HL-60/S4 (cell line): ENCODE results near the gene TTPAL.

Experiments
- in situ Hi-C: fragments of 300-500 bp; cut with MboI; formaldehyde crosslinking; loops from 2 replicates; pipeline ENCODE4 v1.14.3; 2022; ENCODE audit warnings: low sequenced_read_pairs

Gene TTPAL, protein sequence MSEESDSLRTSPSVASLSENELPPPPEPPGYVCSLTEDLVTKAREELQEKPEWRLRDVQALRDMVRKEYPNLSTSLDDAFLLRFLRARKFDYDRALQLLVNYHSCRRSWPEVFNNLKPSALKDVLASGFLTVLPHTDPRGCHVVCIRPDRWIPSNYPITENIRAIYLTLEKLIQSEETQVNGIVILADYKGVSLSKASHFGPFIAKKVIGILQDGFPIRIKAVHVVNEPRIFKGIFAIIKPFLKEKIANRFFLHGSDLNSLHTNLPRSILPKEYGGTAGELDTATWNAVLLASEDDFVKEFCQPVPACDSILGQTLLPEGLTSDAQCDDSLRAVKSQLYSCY

DNA sequence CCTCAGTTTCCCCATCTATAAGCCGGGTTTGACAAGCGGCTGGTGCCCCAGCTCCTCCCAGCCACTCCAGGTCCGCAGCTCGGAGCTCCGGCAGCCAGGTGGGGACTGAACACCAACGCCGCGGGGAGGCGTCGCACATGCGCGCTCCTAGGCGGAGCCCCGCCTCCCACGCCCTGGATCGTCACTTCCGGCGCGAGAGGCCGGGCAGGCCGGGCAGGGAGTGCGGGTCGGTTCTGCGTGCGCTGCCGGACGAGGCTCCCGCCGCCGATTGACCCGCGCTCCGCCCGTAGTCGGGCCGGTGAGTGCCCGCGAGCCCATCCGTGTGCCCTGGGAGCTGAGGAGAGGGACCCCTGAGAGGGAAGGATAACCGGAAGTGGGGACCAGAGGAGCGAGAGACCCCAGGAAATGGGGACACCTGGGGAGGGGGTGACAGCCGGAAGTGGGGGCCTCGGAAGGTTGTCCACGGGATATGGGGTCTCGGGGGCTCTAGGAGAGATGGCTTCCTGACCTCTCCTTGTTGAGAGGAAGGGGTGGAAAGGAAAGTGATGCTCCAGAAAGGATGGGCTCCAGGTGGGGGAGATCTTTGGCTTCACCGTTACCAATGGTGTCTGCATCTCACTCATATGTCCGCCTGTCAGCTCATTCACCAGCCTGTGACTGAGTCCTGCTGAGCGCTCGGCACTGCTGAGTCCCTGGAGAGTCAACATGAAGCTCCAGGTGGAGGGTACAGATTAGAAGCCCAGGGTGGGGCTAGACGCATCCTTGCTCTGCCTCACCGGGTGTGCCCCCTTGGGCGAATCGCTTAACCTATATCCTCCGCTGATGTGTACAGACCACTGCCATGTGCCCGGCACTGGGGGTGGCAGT is at the start of gene TTPAL:
TSS of gene TTPAL (plus strand) at position 181 of the 867 bp plus-strand sequence. CDS start 4,126 bp downstream, outside the sequence.
- in situ Hi-C loops: no loop called here

GRCh38 chr20:44425923-44426322 is 49.8 kb upstream of the TTPAL start:
- in situ Hi-C loops: no loop called here

DNA sequence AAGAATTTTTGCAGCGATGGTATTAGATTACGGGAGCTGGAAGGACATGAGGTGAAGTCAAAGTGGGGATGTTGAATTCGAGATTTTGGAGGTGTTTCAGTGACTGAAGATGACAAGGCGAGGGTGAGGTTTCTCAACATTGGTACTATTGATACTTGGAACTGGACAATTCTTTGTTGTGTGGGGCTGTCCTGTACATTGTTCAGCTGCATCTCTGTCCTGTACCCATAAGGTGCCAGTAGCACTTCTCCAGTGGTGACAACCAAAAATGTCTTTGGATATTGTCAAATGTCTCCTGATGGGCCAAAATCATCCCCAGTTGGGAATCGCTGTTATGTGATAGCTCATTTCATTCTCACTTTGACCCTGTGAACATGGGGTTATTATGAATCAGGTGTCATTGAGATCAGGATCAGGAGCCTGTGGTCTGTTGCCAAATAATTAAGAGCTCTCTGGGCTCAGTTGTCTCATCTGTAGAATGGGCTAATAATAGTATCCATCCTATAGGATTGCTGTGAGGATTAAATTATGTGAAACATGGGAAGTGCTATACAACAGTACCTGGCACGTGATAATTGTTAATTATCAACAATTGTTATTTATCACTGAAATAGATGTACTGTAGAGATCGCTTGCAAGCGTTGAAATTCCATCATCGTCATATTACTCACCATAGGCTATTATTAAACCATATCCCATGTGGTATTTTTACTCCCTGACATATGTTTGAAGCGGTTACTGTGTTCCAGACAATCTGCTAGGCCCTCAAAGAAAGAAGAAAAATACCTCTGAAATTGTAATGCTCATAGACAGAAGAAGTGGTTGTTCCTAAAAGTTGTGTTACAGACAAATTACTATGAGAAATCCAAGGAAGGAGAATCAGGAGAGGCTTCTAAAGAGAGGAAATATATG is 48.5 kb upstream of the TTPAL start:
- in situ Hi-C loops: no loop called here

DNA sequence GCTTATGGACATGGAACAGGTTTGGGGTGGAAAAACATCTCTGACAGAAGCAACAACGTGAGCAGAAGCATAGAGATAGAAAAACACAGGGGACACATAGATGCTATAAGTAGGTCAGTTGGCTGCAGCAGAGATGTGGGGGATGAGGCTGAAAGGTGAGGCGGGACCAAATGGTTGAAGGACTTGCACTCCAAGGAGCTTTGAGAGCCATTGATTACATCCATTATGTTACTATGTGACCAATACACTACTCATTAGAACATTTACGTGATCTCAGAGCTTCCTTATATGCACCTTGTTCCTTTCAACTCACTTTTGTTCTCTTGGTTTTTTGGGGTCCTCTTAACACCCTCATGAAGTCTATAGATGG is 47.9 kb upstream of the TTPAL start:
- in situ Hi-C loops: no loop called here

GRCh38 chr20:44428174-44429016 is 47.3 kb upstream of the TTPAL start:
- in situ Hi-C loops: no loop called here

GRCh38 chr20:44429017-44429339 is 46.7 kb upstream of the TTPAL start:
- in situ Hi-C loops: no loop called here

DNA sequence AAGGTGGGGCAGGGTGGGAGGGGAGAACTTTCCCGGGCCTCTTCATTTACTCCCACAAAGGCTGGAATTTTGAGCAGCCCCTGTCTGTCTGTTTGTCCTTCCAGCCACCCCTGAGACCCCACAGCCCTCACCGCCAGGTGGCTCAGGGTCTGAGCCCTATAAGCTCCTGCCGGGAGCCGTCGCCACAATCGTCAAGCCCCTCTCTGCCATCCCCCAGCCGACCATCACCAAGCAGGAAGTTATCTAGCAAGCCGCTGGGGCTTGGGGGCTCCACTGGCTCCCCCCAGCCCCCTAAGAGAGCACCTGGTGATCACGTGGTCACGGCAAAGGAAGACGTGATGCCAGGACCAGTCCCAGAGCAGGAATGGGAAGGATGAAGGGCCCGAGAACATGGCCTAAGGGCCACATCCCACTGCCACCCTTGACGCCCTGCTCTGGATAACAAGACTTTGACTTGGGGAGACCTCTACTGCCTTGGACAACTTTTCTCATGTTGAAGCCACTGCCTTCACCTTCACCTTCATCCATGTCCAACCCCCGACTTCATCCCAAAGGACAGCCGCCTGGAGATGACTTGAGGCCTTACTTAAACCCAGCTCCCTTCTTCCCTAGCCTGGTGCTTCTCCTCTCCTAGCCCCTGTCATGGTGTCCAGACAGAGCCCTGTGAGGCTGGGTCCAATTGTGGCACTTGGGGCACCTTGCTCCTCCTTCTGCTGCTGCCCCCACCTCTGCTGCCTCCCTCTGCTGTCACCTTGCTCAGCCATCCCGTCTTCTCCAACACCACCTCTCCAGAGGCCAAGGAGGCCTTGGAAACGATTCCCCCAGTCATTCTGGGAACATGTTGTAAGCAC is 46.0 kb upstream of the TTPAL start:
- in situ Hi-C loops: no loop called here

DNA sequence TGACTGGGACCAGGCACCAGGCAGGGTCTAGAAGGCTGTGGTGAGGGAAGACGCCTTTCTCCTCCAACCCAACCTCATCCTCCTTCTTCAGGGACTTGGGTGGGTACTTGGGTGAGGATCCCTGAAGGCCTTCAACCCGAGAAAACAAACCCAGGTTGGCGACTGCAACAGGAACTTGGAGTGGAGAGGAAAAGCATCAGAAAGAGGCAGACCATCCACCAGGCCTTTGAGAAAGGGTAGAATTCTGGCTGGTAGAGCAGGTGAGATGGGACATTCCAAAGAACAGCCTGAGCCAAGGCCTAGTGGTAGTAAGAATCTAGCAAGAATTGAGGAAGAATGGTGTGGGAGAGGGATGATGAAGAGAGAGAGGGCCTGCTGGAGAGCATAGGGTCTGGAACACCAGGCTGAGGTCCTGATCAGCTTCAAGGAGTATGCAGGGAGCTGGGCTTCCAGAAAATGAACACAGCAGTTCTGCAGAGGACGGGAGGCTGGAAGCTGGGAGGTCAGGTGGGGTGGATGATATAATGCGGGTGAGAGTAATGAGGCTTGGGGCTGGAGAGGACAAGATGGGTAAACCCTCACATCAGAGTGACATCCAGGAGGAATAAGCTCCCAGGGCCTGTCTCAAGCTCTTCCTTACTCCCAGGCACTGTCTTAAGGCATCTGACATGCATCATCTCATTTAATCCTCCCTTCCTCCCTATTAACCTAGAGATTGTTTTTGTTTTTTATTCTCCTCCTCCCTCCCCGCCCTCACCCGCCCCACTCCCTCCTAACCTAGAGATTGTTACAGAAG is 45.2 kb upstream of the TTPAL start:
- in situ Hi-C loops: no loop called here

- in situ Hi-C loops: no loop called here
Observed at GRCh38 chr20:44431118-44431501, 44.6 kb upstream of the TTPAL start.

- in situ Hi-C loops: no loop called here
Observed at GRCh38 chr20:44431502-44432234, 44.0 kb upstream of the TTPAL start.

DNA sequence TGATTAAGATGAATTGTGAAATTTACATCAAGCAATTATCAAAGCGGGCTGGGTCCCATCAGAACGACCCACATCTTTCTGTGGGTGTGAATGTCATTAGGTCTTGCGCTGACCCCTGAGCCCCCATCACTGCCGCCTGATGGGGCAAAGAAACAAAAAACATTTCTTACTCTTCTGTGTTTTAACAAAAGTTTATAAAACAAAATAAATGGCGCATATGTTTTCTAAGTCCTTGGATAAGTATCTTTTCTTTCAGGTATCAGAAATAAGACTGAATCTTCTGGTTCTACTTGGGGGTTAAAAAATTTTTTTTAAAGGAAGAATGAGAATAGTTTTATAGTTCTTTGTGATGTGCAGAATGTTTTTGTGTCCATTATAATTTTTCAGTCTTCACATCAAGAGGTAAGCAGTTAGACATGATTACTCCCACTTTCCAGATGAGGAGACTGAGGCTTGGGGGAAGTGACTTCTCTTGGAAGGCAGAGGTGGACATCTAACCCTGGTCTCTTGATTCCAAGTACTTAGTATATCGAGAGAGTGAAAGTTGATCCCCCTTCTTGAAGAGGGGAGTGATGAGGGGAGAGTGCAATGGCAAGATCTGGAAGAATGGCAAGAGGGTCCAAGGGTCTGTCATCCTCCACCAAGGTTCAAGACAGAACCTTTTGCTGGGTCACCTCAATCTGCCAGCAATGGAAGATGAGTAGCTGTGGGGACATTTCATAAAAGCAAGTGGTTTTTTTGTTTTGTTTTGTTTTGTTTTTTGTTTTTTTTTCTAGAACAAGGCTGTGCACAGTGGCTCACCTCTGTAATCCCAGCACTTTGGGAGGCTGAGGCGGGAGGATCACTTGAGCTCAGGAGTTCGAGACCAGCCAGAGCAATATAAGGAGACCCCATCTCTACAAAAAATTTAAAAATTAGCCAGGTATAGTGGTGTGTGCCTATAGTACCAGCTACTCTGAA is 42.8 kb upstream of the TTPAL start:
- in situ Hi-C loops: no loop called here

GRCh38 chr20:44433751-44434538 is 41.7 kb upstream of the TTPAL start:
- in situ Hi-C loops: no loop called here

- in situ Hi-C loops: no loop called here
Observed at GRCh38 chr20:44435630-44436335, 39.9 kb upstream of the TTPAL start.

DNA sequence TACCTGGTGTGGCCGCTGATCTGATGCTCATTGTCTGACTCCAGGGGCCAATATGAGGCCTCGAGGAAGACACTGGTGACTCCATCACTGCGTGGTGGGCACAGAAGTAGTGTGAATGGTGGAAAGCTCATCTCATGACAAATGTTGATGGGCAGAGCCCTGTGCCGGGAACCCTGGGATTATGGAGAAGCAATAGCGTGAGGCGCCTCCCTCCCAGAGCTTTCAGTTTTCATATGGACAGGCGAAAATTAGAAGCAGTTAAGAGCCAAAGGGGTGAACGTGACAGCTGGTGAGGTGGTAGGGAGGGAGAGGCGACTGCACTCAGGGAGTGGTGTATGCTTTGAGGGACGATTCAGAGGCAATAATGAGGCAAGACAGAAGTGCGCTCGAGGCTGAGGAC is 39.3 kb upstream of the TTPAL start:
- in situ Hi-C loops: no loop called here

GRCh38 chr20:44437497-44437896 is 38.2 kb upstream of the TTPAL start:
- in situ Hi-C loops: no loop called here
